NCI-H2107 (cell line): ENCODE data around the gene TMEM145.
"Not testable (repeated sequence)": the region's sequence is repeated elsewhere in the genome, so short reads cannot be mapped to it uniquely, and the experiment has no call there.

Experiments used
- DNase-seq: peaks from one replicate; lab custom pipeline; 2025; lab: John Stamatoyannopoulos, UW

TMEM145 gene

GRCh38 chr19:42334697-42335373 is 21.7 kb downstream of the TMEM145 start:
- DNase-seq: no peak

GRCh38 chr19:42335374-42335936 is 22.3 kb downstream of the TMEM145 start:
- no peak for DNase-seq

- DNase-seq: no peak
Observed at GRCh38 chr19:42335971-42336370, 22.9 kb downstream of the TMEM145 start.

GRCh38 chr19:42339126-42339860 is 26.2 kb downstream of the TMEM145 start:
- DNase-seq: not testable (repeated sequence)

GRCh38 chr19:42339922-42340321 is 26.8 kb downstream of the TMEM145 start:
- DNase-seq: not testable (repeated sequence)

GRCh38 chr19:42343344-42344110 is 30.4 kb downstream of the TMEM145 start:
- DNase-seq: no peak

- DNase-seq: no peak
Observed at GRCh38 chr19:42344336-42344893, 31.3 kb downstream of the TMEM145 start.

GRCh38 chr19:42345191-42345812 is 32.2 kb downstream of the TMEM145 start:
- no peak for DNase-seq

GRCh38 chr19:42348211-42348610 is 35.1 kb downstream of the TMEM145 start:
- DNase-seq: no peak

- no peak for DNase-seq
Observed at GRCh38 chr19:42349378-42350107, 36.4 kb downstream of the TMEM145 start.

GRCh38 chr19:42350417-42350816 is 37.3 kb downstream of the TMEM145 start:
- no peak for DNase-seq

- no peak for DNase-seq
Observed at GRCh38 chr19:42351079-42351735, 38.1 kb downstream of the TMEM145 start.

GRCh38 chr19:42352301-42353259 is 39.5 kb downstream of the TMEM145 start:
- peak; percentile 40 for DNase-seq

GRCh38 chr19:42353341-42354015 is 40.4 kb downstream of the TMEM145 start:
- DNase-seq: no peak

GRCh38 chr19:42355896-42356295 is 42.8 kb downstream of the TMEM145 start:
- DNase-seq: no peak

- no peak for DNase-seq
Observed at GRCh38 chr19:42356686-42357085, 43.6 kb downstream of the TMEM145 start.

GRCh38 chr19:42357290-42357689 is 44.2 kb downstream of the TMEM145 start:
- DNase-seq: no peak

- no peak for DNase-seq
Observed at GRCh38 chr19:42360787-42361544, 47.9 kb downstream of the TMEM145 start.
